K562 (cell line): ENCODE results near the gene KLK7. TPM values are rescaled to one million over a fixed set of nuclear protein-coding genes. Genes with fewer than 3 reads are reported as not detected.

Source experiments
- ATAC-seq: fragments of 200-7000 bp; cut with Tn5 transposase; 3 replicates; pipeline ENCODE4 v1.9.1; 2020; ENCODE audit warnings: moderate library complexity
- BruUV-seq: library from RNA; stranded (reverse); fragments of 400-500 nt; replicated peaks from 2 replicates; lab custom pipeline; 2021; lab: Mats Ljungman, UMichigan
- CTCF ChIA-PET: fragments of 300-600 bp; formaldehyde crosslinking; extraction: SDS; loops from one replicate; lab custom pipeline; 2021; ENCODE audit warnings: low intra/inter-chr PET ratio; lab: Yijun Ruan, JAX
- POLR2A ChIA-PET: fragments of 300-600, 350-650 bp; sonication (Branson Sonifier 250); formaldehyde crosslinking; extraction: SDS; loops from one replicate; lab custom pipeline; 2021; ENCODE audit warnings: antibody characterized with exemption, inconsistent platforms; lab: Yijun Ruan, JAX
- DNase-seq, 4 experiments: peaks; one replicate each; pipeline versions ENCODE4 v3.0.0 to v3.0.0-alpha.2; 2011 to 2018; ENCODE audit warnings: low spot score in 3 of 4, mixed read lengths in 3 of 4; ENCODE audit errors: extremely low read depth in 1 of 4
- FAIRE-seq: peaks from 2 replicates; lab custom pipeline; 2011; peaks lifted over from hg19 to GRCh38; lab: Jason Lieb, UNC
- H2AFZ ChIP-seq: 2 replicates; pipeline ENCODE4 v1.6.0; 2011; ENCODE audit warnings: low read depth, low read length, control low read depth, inconsistent platforms
- H3K27ac ChIP-seq: fragments of 200-600 bp; 3 replicates; pipeline ENCODE4 v1.8.0; 2011; ENCODE audit warnings: low read depth, mild to moderate bottlenecking, control low read depth, inconsistent platforms, low read length, moderate library complexity, mixed read lengths; ENCODE audit errors: extremely low read depth
- H3K27me3 ChIP-seq, 2 experiments: fragments of 300-600 bp in 1 of 2; 2 replicates in 1 of 2; 3 replicates in 1 of 2; pipeline versions ENCODE4 v1.6.0 to v1.8.0; 2011; ENCODE audit warnings: inconsistent platforms in 2 of 2, low read length in 2 of 2, mild to moderate bottlenecking in 1 of 2, mixed read lengths in 1 of 2, moderate library complexity in 1 of 2; ENCODE audit not compliant: control insufficient read depth in 2 of 2, insufficient read depth in 2 of 2
- H3K36me3 ChIP-seq: fragments of 300-600 bp; 3 replicates; pipeline ENCODE4 v1.8.0; 2011; ENCODE audit warnings: mild to moderate bottlenecking, low read length, inconsistent platforms; ENCODE audit not compliant: control insufficient read depth, insufficient read depth
- H3K4me1 ChIP-seq, 2 experiments: fragments of 200-600 bp in 1 of 2; replicated peaks in 1 of 2; 2 replicates in 1 of 2; 3 replicates in 1 of 2; pipeline versions ENCODE4 v1.5.1 to v1.8.0; 2011; ENCODE audit warnings: inconsistent platforms in 2 of 2, low read length in 2 of 2, mild to moderate bottlenecking in 1 of 2, mixed read lengths in 1 of 2, moderate library complexity in 1 of 2; ENCODE audit not compliant: control insufficient read depth in 2 of 2, insufficient read depth in 2 of 2
- H3K4me2 ChIP-seq: 2 replicates; pipeline ENCODE4 v1.6.1; 2011; ENCODE audit warnings: low read length, control low read depth, inconsistent platforms, mixed read lengths; ENCODE audit not compliant: insufficient read depth
- H3K4me3 ChIP-seq: fragments of 200-600 bp; sonication (generic), shearing (Covaris generic); 2 replicates; pipeline ENCODE4 v1.5.1; 2016; ENCODE audit warnings: control low read depth, inconsistent platforms
- H3K79me2 ChIP-seq: fragments of 200-600 bp; 3 replicates; pipeline ENCODE4 v1.8.0; 2011; ENCODE audit warnings: low read length, inconsistent platforms; ENCODE audit not compliant: control insufficient read depth, insufficient read depth
- H3K9ac ChIP-seq, 2 experiments: 2 replicates each; pipeline versions ENCODE4 v1.6.0 to v1.6.1; 2011; ENCODE audit warnings: low read depth in 2 of 2, low read length in 2 of 2, control low read depth in 1 of 2, inconsistent platforms in 1 of 2, mild to moderate bottlenecking in 1 of 2, mixed read lengths in 1 of 2; ENCODE audit not compliant: insufficient read depth in 1 of 2
- H3K9me1 ChIP-seq: one replicate; pipeline ENCODE4 v1.6.0; 2011; ENCODE audit warnings: inconsistent platforms, mild to moderate bottlenecking, low read length, moderate library complexity; ENCODE audit not compliant: control insufficient read depth, insufficient read depth
- H3K9me3 ChIP-seq: replicated peaks from 2 replicates; pipeline ENCODE4 v1.5.1; 2011; ENCODE audit warnings: low read depth, low read length, inconsistent platforms; ENCODE audit not compliant: control insufficient read depth, insufficient read depth
- H4K20me1 ChIP-seq: replicated peaks from 2 replicates; pipeline ENCODE4 v1.6.1; 2011; ENCODE audit warnings: low read length, inconsistent platforms, mixed read lengths; ENCODE audit not compliant: control insufficient read depth, insufficient read depth
- CBX5 ChIP-seq: IDR thresholded peaks from 2 replicates; pipeline ENCODE4 v1.6.1; 2014; ENCODE audit warnings: low read depth, borderline replicate concordance
- CTBP1 ChIP-seq: fragments of 450-650 bp; IDR thresholded peaks from 2 replicates; pipeline ENCODE4 v1.6.1; 2016; ENCODE audit warnings: borderline replicate concordance
- EP400 ChIP-seq: fragments of 450-650 bp; IDR thresholded peaks from 2 replicates; pipeline ENCODE4 v1.6.1; 2017; ENCODE audit warnings: antibody characterized with exemption, mild to moderate bottlenecking, moderate library complexity
- PRPF4 ChIP-seq: fragments of 200-400 bp; formaldehyde crosslinking; IDR thresholded peaks from one replicate; pipeline ENCODE4 v1.6.1; 2017; ENCODE audit warnings: low read length, low read depth, mild to moderate bottlenecking; ENCODE audit not compliant: insufficient read depth, poor library complexity, severe bottlenecking
- WGBS: fragments of 100-300 bp; shearing (Covaris generic); methylation state at CpG from one replicate; pipeline ENCODE4 v1.1.6; 2016; ENCODE audit warnings: low coverage, mixed read lengths; ENCODE audit not compliant: insufficient coverage; ENCODE audit errors: missing lambda C conversion rate; 5-methylcytosine and 5-hydroxymethylcytosine counted together
- in situ Hi-C: fragments of 300-500 bp; cut with MboI; formaldehyde crosslinking; loops from 4 replicates; pipeline ENCODE4 v1.15.0; 2018; ENCODE audit warnings: inconsistent platforms, mixed read lengths
- intact Hi-C: fragments of 100-400 bp; cut with micrococcal nuclease; formaldehyde crosslinking; loops from 2 replicates; pipeline ENCODE4 v1.14.2; 2022
- polyA plus RNA-seq, 8 experiments: library from polyadenylated mRNA; depleted of rRNA in 4 of 8; stranded (reverse) in 5 of 8; unstranded in 3 of 8; fragments of >200 nt; fragmentation: Nextera tagmentation in 2 of 8; fragmentation: Illumina TruSeq in 1 of 8; extraction: Ambion mirVana in 2 of 8; extraction: Trizol in 1 of 8; gene quantifications; 2 replicates each; pipeline versions ENCODE4 v1.2.1 to v1.2.3, GENCODE V29; 2011 to 2014; ENCODE audit warnings: inconsistent platforms in 1 of 8, missing spikeins in 1 of 8
- total RNA-seq, 7 experiments: library from RNA; depleted of rRNA in 6 of 7; stranded (reverse); fragments of >200 nt in 6 of 7; fragmentation: Illumina TruSeq in 2 of 7; extraction: Trizol in 2 of 7; gene quantifications; 2 replicates each; pipeline versions ENCODE4 v1.2.1 to v1.2.3, GENCODE V29; 2011 to 2021; ENCODE audit warnings: low replicate concordance in 1 of 7
- TF ChIP-seq, protein P1 (sequence below): fragments of 250-450 bp; sonication (Bioruptor Pico); IDR thresholded peaks from 2 replicates; pipeline ENCODE4 v1.4.0; 2020
- TF ChIP-seq, protein P2 (sequence below): fragments of 250-450 bp; sonication (Bioruptor Pico); IDR thresholded peaks from 2 replicates; pipeline ENCODE4 v1.5.0; 2021

KLK7 gene
- total and polyA plus RNA-seq, 9 of the 15 experiments (the other 6 are each of a cell fraction or from before 2014, with no cell fraction given), result 0.03 TPM; not detected in 8

DNA sequence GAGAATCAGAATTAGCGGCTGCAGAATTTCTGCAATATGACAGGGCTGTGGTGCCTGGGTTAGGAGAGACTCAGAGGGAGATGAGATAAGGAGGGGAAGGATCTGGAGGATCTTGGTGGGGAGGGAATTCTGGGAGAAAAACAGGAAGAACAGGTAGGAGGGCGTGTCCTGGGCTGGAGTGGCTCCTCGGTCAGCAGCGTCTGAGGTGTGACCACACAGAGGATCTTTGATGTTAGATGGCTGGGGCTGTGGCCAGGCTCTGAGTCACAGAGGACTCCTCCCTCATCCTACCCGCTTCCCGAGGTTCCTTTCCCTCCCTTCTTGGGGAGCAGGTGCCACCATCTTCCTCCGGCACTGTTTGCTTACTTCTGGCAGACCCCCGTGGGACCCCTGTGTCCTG, 8.0 kb downstream of the KLK7 start:
- Histone ChIP-seq H2AFZ (no peak overlapping the region), H3K27ac (no peak overlapping the region), H4K20me1 (no peaks in the 10 kb centered on the region), H3K9ac (no peak overlapping the region), H3K9me1 (no peaks in the 10 kb centered on the region), H3K4me1 (no peaks in the 10 kb centered on the region; a peak in 1 of 5 replicates), H3K4me3 (no peak overlapping the region), H3K27me3 (peaks cover 2 to 17% of the 10 kb centered on the region in 2 experiments; a peak in 4 of 5 replicates), H3K4me2 (no peak overlapping the region), H3K36me3 (no peaks in the 10 kb centered on the region), H3K79me2 (no peaks in the 10 kb centered on the region), H3K9me3 (no peaks in the 10 kb centered on the region)
- 6% methylated on average over 8 of the region's 8 CpGs for WGBS
- intact Hi-C loops, result no loop called here
- FAIRE-seq (no peak), DNase-seq (no peak), ATAC-seq (no peak)
- ChIA-PET POLR2A (no interaction called here), CTCF (no interaction called here)
- no TSS peak for BruUV-seq
- in situ Hi-C loops, result no loop called here
- TF ChIP-seq CBX5 (no peak), EP400 (no peak), CTBP1 (0 out of 2 replicates have a peak, but pooled peaks have one; percentile 30), PRPF4 (no peak)
- TF ChIP-seq, protein P1, sequence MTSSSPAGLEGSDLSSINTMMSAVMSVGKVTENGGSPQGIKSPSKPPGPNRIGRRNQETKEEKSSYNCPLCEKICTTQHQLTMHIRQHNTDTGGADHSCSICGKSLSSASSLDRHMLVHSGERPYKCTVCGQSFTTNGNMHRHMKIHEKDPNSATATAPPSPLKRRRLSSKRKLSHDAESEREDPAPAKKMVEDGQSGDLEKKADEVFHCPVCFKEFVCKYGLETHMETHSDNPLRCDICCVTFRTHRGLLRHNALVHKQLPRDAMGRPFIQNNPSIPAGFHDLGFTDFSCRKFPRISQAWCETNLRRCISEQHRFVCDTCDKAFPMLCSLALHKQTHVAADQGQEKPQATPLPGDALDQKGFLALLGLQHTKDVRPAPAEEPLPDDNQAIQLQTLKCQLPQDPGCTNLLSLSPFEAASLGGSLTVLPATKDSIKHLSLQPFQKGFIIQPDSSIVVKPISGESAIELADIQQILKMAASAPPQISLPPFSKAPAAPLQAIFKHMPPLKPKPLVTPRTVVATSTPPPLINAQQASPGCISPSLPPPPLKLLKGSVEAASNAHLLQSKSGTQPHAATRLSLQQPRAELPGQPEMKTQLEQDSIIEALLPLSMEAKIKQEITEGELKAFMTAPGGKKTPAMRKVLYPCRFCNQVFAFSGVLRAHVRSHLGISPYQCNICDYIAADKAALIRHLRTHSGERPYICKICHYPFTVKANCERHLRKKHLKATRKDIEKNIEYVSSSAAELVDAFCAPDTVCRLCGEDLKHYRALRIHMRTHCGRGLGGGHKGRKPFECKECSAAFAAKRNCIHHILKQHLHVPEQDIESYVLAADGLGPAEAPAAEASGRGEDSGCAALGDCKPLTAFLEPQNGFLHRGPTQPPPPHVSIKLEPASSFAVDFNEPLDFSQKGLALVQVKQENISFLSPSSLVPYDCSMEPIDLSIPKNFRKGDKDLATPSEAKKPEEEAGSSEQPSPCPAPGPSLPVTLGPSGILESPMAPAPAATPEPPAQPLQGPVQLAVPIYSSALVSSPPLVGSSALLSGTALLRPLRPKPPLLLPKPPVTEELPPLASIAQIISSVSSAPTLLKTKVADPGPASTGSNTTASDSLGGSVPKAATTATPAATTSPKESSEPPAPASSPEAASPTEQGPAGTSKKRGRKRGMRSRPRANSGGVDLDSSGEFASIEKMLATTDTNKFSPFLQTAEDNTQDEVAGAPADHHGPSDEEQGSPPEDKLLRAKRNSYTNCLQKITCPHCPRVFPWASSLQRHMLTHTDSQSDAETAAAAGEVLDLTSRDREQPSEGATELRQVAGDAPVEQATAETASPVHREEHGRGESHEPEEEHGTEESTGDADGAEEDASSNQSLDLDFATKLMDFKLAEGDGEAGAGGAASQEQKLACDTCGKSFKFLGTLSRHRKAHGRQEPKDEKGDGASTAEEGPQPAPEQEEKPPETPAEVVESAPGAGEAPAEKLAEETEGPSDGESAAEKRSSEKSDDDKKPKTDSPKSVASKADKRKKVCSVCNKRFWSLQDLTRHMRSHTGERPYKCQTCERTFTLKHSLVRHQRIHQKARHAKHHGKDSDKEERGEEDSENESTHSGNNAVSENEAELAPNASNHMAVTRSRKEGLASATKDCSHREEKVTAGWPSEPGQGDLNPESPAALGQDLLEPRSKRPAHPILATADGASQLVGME (CRISPR knock-in tag), result no peak
- TF ChIP-seq, protein P2, sequence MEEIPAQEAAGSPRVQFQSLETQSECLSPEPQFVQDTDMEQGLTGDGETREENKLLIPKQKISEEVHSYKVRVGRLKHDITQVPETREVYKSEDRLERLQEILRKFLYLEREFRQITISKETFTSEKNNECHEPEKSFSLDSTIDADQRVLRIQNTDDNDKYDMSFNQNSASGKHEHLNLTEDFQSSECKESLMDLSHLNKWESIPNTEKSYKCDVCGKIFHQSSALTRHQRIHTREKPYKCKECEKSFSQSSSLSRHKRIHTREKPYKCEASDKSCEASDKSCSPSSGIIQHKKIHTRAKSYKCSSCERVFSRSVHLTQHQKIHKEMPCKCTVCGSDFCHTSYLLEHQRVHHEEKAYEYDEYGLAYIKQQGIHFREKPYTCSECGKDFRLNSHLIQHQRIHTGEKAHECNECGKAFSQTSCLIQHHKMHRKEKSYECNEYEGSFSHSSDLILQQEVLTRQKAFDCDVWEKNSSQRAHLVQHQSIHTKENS, result no peak
